ENCODE data around the gene TMEM178B. TPM values are rescaled to one million over a fixed set of nuclear protein-coding genes. Genes with fewer than 3 reads are reported as not detected.

The TMEM178B gene
- total and polyA plus RNA-seq, 10 of the 15 experiments (the other 5 are each of a cell fraction or from before 2014, with no cell fraction given), result 0.01 to 1.1 (median 0.04) TPM; not detected in 2

DNA sequence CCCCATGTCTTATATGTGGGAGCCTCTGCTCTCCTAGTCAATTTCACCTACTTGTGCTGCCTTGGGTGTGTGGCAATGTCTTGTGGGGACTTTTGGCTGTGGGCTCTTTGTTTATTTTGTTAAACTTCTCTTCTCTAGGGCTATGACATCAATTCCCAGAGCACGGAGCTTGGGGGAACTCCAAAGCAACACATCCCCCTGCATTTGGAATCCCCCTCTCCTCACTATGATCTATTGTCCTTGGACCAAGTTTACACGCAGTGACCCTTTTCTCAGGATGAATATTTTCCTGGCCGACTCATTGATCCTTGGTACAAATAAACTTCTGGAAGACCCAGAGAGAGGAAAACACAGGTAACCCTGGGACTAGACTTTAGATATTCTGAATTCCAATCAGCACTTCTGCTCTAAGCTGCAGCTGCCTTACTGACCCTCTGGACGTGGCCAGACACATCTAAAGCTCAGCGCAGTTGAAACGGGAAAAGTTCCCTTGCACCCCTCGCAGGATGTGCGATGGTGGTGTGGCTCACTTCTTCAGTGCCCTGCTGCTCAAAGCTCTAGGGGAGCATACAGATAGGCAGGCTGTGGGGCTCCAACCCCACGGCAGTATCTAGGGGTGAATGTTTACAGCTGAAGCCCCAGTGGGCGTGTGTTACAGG lies 110.8 kb downstream of the TMEM178B start:
- RAD21 ChIA-PET (ENCODE audit: unreplicated experiment), result no interaction called here
- H4K20me1 ChIP-seq (ENCODE audit: control insufficient read depth, insufficient read depth), result no peaks in the 10 kb centered on the region
- no peak overlapping the region for H3K4me3 ChIP-seq
- in situ Hi-C loops (cut with MboI) (no loop called here), intact Hi-C loops (cut with micrococcal nuclease; ENCODE audit: unreplicated experiment) (no loop called here)
- CTCF ChIA-PET, result no interaction called here
- no peak overlapping the region for H3K9ac ChIP-seq (ENCODE audit: control insufficient read depth, insufficient read depth, low read length)
- H3K9me3 ChIP-seq (replicated peaks; ENCODE audit: control insufficient read depth, insufficient read depth, low read length), result no peaks in the 10 kb centered on the region; the same call in 2 of the 3 replicates
- no peak overlapping the region for H2AFZ ChIP-seq (ENCODE audit: control insufficient read depth, low read depth, low read length)
- POLR2A ChIA-PET, result no interaction called here
- H3K4me2 ChIP-seq (ENCODE audit: control insufficient read depth, insufficient read depth), result no peak overlapping the region
- WGBS (ENCODE audit: insufficient coverage, insufficient replicate concordance, low lambda C conversion rate, missing lambda C conversion rate), result 32% methylated on average over 10 of the region's 10 CpGs
- FAIRE-seq (no peak), DNase-seq (ENCODE audit: low read depth, low spot score) (peak; percentile 17), ATAC-seq (peak; percentile 86)
- H3K4me1 ChIP-seq (ENCODE audit: control insufficient read depth, insufficient read depth, low read length), result no peaks in the 10 kb centered on the region
- H3K79me2 ChIP-seq (ENCODE audit: control insufficient read depth, insufficient read depth, low read length), result no peaks in the 10 kb centered on the region
- SMC1A ChIA-PET (ENCODE audit: uncharacterized antibody, unreplicated experiment), result interaction anchor here (0.9 to 1.6 kb wide), 4 partner anchors 33 to 171 kb away, joined by 3 to 7 read pairs (median 4); no protein-coding TSS in a partner anchor
- BruUV-seq (replicated peaks), result TSS peak; percentile 82
- no peaks in the 10 kb centered on the region for H3K27me3 ChIP-seq (replicated peaks in 1 of 2; ENCODE audit: control insufficient read depth in 2 of 2, insufficient read depth in 2 of 2, low read length in 1 of 2)
- no peaks in the 10 kb centered on the region for H3K36me3 ChIP-seq (ENCODE audit: control insufficient read depth in 2 of 2, insufficient read depth in 2 of 2, low read length in 1 of 2)
- H3K27ac ChIP-seq (ENCODE audit: control insufficient read depth, insufficient read depth), result no peak overlapping the region
- TF ChIP-seq ZNF274 (IDR thresholded peaks at IDR 0.05; ENCODE audit: insufficient read depth, insufficient read length) (no peak), MTA2 (IDR thresholded peaks at IDR 0.05; ENCODE audit: low read depth) (peak; percentile 54; the same call in 1 of the 2 replicates), SREBF1 (IDR thresholded peaks at IDR 0.05; ENCODE audit: low read length) (no peak), RUNX3 (IDR thresholded peaks at IDR 0.05; ENCODE audit: low read length) (peak; percentile 41; the same call in 1 of the 2 replicates), ATF7 (IDR thresholded peaks at IDR 0.05; ENCODE audit: low read depth) (peak; percentile 45; the same call in 1 of the 2 replicates), RELA (IDR thresholded peaks at IDR 0.05; ENCODE audit: borderline replicate concordance, partially characterized antibody) (peak; percentile 96), IKZF1 (conservative IDR thresholded peaks at IDR 0.05) (peak; percentile 82), NBN (IDR thresholded peaks at IDR 0.05) (no peak), FOXM1 (IDR thresholded peaks at IDR 0.05; ENCODE audit: low read depth, low read length) (peak; percentile 45; the same call in 1 of the 2 replicates), CBX3 (IDR thresholded peaks at IDR 0.05; ENCODE audit: borderline replicate concordance, low read depth) (no peak), NR2F1 (conservative IDR thresholded peaks at IDR 0.05) (peak; percentile 42; the same call in 1 of the 2 replicates), BCL11A (IDR thresholded peaks at IDR 0.05; ENCODE audit: low read depth, low read length) (peak; percentile 43), PAX5 (IDR thresholded peaks at IDR 0.05; ENCODE audit: borderline replicate concordance, low read depth, low read length) (peak; percentile 77), EED (IDR thresholded peaks at IDR 0.05; ENCODE audit: low read depth) (peak; percentile 45; the same call in 1 of the 2 replicates), MEF2B (IDR thresholded peaks at IDR 0.05; ENCODE audit: partially characterized antibody, poor library complexity, severe bottlenecking) (peak; percentile 76), RB1 (IDR thresholded peaks at IDR 0.05; ENCODE audit: borderline replicate concordance) (no peak), DPF2 (IDR thresholded peaks at IDR 0.05) (peak; percentile 62), CHD2 (IDR thresholded peaks at IDR 0.05; ENCODE audit: borderline replicate concordance, low read depth, low read length) (peak; percentile 45; the same call in 1 of the 2 replicates), TCF12 (IDR thresholded peaks at IDR 0.05; ENCODE audit: low read depth, low read length) (0 out of 2 replicates have a peak, but pooled peaks have one; percentile 7), EP300 (IDR thresholded peaks at IDR 0.05; ENCODE audit: borderline replicate concordance in 1 of 2, control insufficient read depth in 1 of 2, low read depth in 2 of 2, low read length in 2 of 2) (peak; percentile 62 to 83; a peak in 2 of 4 replicates), NFIC (IDR thresholded peaks at IDR 0.05; ENCODE audit: low read depth, low read length) (peak; percentile 50; the same call in 1 of the 2 replicates), CREB1 (IDR thresholded peaks at IDR 0.05; ENCODE audit: low read depth) (no peak)
- TF ChIP-seq, protein P1, sequence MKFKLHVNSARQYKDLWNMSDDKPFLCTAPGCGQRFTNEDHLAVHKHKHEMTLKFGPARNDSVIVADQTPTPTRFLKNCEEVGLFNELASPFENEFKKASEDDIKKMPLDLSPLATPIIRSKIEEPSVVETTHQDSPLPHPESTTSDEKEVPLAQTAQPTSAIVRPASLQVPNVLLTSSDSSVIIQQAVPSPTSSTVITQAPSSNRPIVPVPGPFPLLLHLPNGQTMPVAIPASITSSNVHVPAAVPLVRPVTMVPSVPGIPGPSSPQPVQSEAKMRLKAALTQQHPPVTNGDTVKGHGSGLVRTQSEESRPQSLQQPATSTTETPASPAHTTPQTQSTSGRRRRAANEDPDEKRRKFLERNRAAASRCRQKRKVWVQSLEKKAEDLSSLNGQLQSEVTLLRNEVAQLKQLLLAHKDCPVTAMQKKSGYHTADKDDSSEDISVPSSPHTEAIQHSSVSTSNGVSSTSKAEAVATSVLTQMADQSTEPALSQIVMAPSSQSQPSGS (IDR thresholded peaks at IDR 0.05; ENCODE audit: low read length), result peak; percentile 49; the same call in 1 of the 2 replicates
- TF ChIP-seq, protein P2, sequence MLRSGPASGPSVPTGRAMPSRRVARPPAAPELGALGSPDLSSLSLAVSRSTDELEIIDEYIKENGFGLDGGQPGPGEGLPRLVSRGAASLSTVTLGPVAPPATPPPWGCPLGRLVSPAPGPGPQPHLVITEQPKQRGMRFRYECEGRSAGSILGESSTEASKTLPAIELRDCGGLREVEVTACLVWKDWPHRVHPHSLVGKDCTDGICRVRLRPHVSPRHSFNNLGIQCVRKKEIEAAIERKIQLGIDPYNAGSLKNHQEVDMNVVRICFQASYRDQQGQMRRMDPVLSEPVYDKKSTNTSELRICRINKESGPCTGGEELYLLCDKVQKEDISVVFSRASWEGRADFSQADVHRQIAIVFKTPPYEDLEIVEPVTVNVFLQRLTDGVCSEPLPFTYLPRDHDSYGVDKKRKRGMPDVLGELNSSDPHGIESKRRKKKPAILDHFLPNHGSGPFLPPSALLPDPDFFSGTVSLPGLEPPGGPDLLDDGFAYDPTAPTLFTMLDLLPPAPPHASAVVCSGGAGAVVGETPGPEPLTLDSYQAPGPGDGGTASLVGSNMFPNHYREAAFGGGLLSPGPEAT (IDR thresholded peaks at IDR 0.05; ENCODE audit: low read depth), result peak; percentile 96

Measured in GM12878 (cell line).